Measurements from ENCODE around the gene DAAM2.

DNA sequence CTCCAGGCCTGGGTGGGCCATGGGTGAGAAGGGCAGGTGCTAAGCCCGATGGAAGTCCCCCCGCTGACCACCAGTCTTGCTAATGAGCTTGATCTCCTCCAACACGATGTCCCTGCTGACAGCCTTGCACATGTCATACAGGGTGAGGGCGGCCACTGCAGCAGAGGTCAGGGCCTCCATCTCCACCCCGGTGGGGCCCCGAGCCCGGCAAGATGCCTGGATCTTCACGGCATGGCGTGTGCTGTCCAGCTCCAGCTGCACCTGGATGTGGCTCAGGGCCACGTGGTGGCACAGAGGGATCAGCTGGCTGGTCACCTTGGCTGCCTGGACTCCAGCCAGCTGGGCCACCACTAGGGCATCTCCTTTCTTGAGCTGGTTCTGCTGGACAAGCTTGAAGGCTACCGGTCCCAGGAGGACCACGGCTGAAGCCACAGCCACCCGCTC is 114.2 kb downstream of the DAAM2 start:
- TF ChIP-seq POLR2A (IDR thresholded peaks at IDR 0.05; ENCODE audit: low read length) (no peak), GATA1 (IDR thresholded peaks at IDR 0.05; ENCODE audit: low read depth, low read length) (no peak)
